Nephron progenitor cell (in vitro differentiated cells): ENCODE results near the gene TEAD1.

Experiments used
- DNase-seq: peaks from one replicate; pipeline ENCODE4 v3.0.0; 2021
- H3K27ac Mint-ChIP-seq: 2 replicates; pipeline ENCODE4 v1.8.0; 2021; ENCODE audit warnings: mild to moderate bottlenecking, moderate library complexity, mixed read lengths
- H3K27me3 Mint-ChIP-seq: 2 replicates; pipeline ENCODE4 v1.8.0; 2021; ENCODE audit warnings: mild to moderate bottlenecking, low read depth, mixed read lengths; ENCODE audit not compliant: poor library complexity
- H3K36me3 Mint-ChIP-seq: 2 replicates; pipeline ENCODE4 v1.8.0; 2021; ENCODE audit warnings: low read depth, mixed read lengths
- H3K4me1 Mint-ChIP-seq: 2 replicates; pipeline ENCODE4 v1.8.0; 2021; ENCODE audit warnings: mixed read lengths
- H3K4me3 Mint-ChIP-seq: 2 replicates; pipeline ENCODE4 v1.8.0; 2021; ENCODE audit warnings: mild to moderate bottlenecking, moderate library complexity, mixed read lengths
- H3K9me3 Mint-ChIP-seq: 2 replicates; pipeline ENCODE4 v1.8.0; 2021; ENCODE audit warnings: mild to moderate bottlenecking, moderate library complexity, mixed read lengths
- TF ChIP-seq, protein P1 (sequence below): fragments of 200-600 bp; sonication (generic); IDR thresholded peaks from 2 replicates; pipeline ENCODE4 v1.5.0; 2021; ENCODE audit warnings: antibody characterized with exemption

The TEAD1 gene

DNA sequence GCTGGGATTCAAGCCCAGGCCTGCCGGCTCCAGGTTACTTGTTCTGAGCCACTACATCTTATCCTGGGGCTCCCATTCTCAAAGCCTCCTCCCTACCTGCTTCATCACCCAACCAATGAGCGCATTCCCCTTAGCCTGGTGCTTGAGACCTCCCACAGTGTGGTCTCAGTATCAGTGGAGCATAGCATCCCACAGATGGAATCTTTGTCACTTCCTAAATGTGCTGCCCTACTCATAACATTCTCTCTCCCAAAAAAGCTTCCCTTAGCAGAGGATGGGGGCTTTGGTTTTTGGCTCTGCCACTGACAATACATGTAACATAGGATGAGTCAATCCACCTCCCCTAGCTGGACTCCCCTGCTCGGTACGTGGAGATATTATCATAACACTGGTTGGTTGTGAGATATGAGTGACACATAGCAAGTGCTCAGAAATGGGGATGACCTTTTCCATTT is 28.8 kb downstream of the TEAD1 start:
- H3K9me3 Mint-ChIP-seq, result no peaks in the 10 kb centered on the region
- no peaks in the 10 kb centered on the region for H3K27me3 Mint-ChIP-seq
- H3K4me1 Mint-ChIP-seq, result peaks cover 85% of the 10 kb centered on the region
- H3K36me3 Mint-ChIP-seq, result peaks cover 9% of the 10 kb centered on the region
- TF ChIP-seq, protein P1, sequence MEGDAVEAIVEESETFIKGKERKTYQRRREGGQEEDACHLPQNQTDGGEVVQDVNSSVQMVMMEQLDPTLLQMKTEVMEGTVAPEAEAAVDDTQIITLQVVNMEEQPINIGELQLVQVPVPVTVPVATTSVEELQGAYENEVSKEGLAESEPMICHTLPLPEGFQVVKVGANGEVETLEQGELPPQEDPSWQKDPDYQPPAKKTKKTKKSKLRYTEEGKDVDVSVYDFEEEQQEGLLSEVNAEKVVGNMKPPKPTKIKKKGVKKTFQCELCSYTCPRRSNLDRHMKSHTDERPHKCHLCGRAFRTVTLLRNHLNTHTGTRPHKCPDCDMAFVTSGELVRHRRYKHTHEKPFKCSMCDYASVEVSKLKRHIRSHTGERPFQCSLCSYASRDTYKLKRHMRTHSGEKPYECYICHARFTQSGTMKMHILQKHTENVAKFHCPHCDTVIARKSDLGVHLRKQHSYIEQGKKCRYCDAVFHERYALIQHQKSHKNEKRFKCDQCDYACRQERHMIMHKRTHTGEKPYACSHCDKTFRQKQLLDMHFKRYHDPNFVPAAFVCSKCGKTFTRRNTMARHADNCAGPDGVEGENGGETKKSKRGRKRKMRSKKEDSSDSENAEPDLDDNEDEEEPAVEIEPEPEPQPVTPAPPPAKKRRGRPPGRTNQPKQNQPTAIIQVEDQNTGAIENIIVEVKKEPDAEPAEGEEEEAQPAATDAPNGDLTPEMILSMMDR, result no peak
- peak overlapping the region; percentile 28 for H3K27ac Mint-ChIP-seq
- DNase-seq, result no peak
- H3K4me3 Mint-ChIP-seq, result no peak overlapping the region

DNA sequence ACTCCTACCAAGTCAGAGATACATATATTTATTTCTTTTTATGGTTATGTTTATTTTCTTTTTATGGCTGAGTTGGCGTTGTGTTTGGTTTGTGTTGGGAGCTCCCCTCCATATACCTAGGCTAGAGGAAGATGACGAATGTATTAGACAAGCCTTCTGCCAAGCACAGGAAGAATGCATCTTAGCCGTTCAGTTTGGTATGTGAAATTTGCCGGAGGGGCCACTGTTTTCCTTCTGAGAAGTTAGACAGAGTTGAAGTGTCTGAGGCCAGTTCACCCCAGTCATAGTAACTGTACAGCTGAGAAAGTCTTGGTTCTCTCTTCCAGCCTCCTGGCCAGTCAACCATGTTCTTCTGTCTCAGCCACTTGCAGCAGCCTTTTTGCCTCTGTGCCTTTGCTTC is 29.8 kb downstream of the TEAD1 start:
- H3K36me3 Mint-ChIP-seq, result peaks cover 9% of the 10 kb centered on the region
- TF ChIP-seq, protein P1, result no peak
- H3K4me3 Mint-ChIP-seq, result no peak overlapping the region
- no peak overlapping the region for H3K27ac Mint-ChIP-seq
- DNase-seq, result no peak
- peaks cover 85% of the 10 kb centered on the region for H3K4me1 Mint-ChIP-seq
- no peaks in the 10 kb centered on the region for H3K9me3 Mint-ChIP-seq
- H3K27me3 Mint-ChIP-seq, result no peaks in the 10 kb centered on the region

DNA sequence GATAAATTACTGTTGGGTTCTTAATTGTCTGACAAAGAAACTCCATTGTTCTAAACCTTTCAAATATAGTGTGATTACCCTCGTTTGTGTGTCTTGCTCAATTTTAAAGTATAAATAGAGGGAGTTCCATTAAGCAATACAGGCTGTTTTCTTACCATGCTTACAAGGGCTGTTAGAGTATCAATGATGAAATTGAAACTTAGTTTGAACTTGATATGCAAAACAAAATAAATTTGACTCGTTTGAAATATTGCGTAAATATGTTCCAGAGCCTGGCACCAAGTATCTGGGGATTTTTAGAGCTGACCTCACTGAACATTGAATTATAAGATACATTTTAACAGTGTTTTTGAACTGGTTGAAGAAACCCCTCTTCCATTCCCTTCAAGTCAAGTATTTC is 31.7 kb downstream of the TEAD1 start:
- H3K27me3 Mint-ChIP-seq, result peaks cover 3% of the 10 kb centered on the region
- peaks cover 16% of the 10 kb centered on the region for H3K36me3 Mint-ChIP-seq
- no peak overlapping the region for H3K27ac Mint-ChIP-seq
- H3K4me1 Mint-ChIP-seq, result peaks cover 79% of the 10 kb centered on the region
- no peak overlapping the region for H3K4me3 Mint-ChIP-seq
- no peaks in the 10 kb centered on the region for H3K9me3 Mint-ChIP-seq
- no peak for DNase-seq
- TF ChIP-seq, protein P1, result no peak

DNA sequence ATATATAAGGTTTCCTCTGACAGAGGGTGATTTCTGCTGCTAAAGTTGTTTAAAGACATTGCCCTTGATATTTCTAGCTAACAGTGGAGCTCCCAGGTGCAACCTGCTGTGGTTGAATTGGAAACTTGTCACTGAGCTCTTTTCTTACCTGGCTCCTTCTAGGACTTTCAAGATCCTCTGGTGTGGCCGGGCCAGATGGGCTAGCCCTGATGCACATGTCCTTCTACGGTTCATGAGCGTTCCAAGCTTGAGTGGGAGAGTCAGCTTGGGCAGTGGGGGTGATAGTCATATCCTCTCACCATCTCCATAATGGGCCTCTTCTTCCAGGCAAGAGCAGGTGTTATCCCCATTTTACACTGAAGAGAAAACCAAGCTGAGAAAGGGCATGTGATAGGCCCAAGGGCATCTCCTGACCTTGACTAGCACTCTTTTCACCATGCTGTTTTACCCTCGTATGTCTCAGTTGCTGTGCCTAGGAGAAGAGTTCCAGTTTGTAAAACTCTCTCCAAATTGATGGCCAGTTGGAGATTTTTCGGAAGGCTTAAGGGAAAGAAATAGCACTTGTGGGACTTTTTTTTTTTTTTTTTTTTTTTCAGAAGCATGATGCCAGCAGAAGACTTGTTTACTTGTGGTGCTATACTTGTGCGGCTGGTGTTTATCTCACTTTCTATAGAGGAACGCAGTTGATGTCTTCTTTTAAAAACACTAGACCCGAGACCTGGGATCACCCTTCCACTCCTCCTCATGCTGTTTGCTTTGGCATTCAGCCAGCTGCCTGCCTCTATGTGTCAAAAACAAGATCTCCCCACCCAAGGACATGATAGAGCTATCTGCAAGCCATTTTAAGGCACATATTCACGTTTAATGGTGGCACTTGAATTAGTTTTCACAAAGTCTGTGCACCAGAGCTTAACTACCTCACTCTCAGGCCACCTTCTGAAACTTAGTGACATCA is 32.6 kb downstream of the TEAD1 start:
- Mint-ChIP-seq H3K36me3 (peaks cover 19% of the 10 kb centered on the region), H3K4me3 (no peak overlapping the region), H3K4me1 (peaks cover 74% of the 10 kb centered on the region), H3K9me3 (no peaks in the 10 kb centered on the region), H3K27me3 (peaks cover 3% of the 10 kb centered on the region), H3K27ac (no peak overlapping the region)
- no peak for DNase-seq
- TF ChIP-seq, protein P1, result no peak

DNA sequence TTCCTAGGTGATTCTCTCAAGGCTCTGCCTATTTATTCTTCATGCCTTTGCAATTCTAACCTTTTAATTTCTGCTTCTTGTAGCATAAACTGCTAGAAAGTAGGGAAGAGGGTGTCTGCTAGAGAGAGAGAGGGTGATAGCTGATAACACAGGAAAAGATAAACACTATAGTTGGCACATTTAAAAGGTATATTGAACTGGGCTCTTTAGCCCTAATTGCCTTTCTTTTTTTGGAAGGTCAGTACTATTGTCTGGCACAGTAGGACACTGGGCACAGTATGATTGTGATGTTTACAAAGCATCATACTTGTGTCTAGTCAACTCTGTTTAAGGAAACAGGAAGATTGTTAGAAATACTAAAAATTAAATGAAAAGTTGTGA is 33.3 kb downstream of the TEAD1 start:
- Mint-ChIP-seq H3K9me3 (no peaks in the 10 kb centered on the region), H3K36me3 (peaks cover 19% of the 10 kb centered on the region), H3K4me1 (peaks cover 68% of the 10 kb centered on the region), H3K27ac (no peak overlapping the region), H3K27me3 (peaks cover 3% of the 10 kb centered on the region), H3K4me3 (no peak overlapping the region)
- no peak for DNase-seq
- TF ChIP-seq, protein P1, result no peak

DNA sequence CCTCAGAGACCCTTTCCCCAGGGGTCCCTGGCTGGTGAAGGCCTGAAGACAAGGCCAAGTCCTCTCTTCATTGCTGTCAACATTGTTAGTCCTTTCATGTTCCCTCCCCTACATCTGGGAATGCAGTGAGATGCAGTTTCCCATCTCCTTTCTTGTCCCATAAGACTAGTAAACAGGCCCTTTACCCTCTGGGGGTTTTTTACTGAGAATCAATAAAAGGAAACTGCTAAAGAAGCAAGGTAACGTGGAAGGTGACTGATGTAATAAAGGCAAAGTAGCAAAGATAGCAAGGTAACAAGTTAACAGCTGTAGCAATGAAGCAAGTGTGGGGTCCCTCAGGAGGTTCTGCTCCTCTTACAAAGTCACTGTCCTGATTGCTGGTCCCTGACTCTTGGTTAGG is 37.3 kb downstream of the TEAD1 start:
- H3K27me3 Mint-ChIP-seq, result peaks cover 3% of the 10 kb centered on the region
- DNase-seq, result no peak
- peaks cover 14% of the 10 kb centered on the region for H3K36me3 Mint-ChIP-seq
- TF ChIP-seq, protein P1, result no peak
- H3K4me3 Mint-ChIP-seq, result no peak overlapping the region
- H3K27ac Mint-ChIP-seq, result no peak overlapping the region
- no peaks in the 10 kb centered on the region for H3K9me3 Mint-ChIP-seq
- H3K4me1 Mint-ChIP-seq, result peaks cover 69% of the 10 kb centered on the region
